Neural cell (in vitro differentiated cells): Measurements from ENCODE around the gene KLHL11. TPM values are rescaled to one million over a fixed set of nuclear protein-coding genes. Genes with fewer than 3 reads are reported as not detected.

Experiments used
- H2AFZ ChIP-seq: fragments of 200-600, 300-800 bp; sonication (generic), shearing (Covaris generic); 2 replicates; pipeline ENCODE4 v1.6.0; 2014; ENCODE audit warnings: low read depth, mild to moderate bottlenecking, antibody characterized with exemption, low read length, moderate library complexity
- H3F3A ChIP-seq: fragments of 200-600 bp; shearing (Covaris generic); 2 replicates; pipeline ENCODE4 v1.6.1; 2016; ENCODE audit warnings: mild to moderate bottlenecking, moderate library complexity, mixed read lengths, antibody characterized with exemption, low read length; ENCODE audit not compliant: insufficient read depth, poor library complexity, severe bottlenecking
- H3K27ac ChIP-seq: fragments of 200-600, 300-800 bp; sonication (generic), shearing (Covaris generic); 2 replicates; pipeline ENCODE4 v1.5.1; 2014; ENCODE audit warnings: mild to moderate bottlenecking, low read length, moderate library complexity
- H3K27me3 ChIP-seq: fragments of 300-800, 200-600 bp; sonication (generic), shearing (Covaris generic); 2 replicates; pipeline ENCODE4 v1.6.0; 2014; ENCODE audit warnings: mild to moderate bottlenecking, low read depth, low read length, moderate library complexity; ENCODE audit not compliant: insufficient read depth
- H3K36me3 ChIP-seq: fragments of 300-800, 200-600 bp; sonication (generic), shearing (Covaris generic); 2 replicates; pipeline ENCODE4 v1.5.1; 2014; ENCODE audit warnings: mild to moderate bottlenecking, antibody characterized with exemption, low read length, moderate library complexity; ENCODE audit not compliant: insufficient read depth
- H3K4me2 ChIP-seq: fragments of 300-800, 200-600 bp; sonication (generic), shearing (Covaris generic); 2 replicates; pipeline ENCODE4 v1.6.0; 2014; ENCODE audit warnings: mild to moderate bottlenecking, low read length
- H3K4me3 ChIP-seq: fragments of 300-800, 200-600 bp; sonication (generic), shearing (Covaris generic); 2 replicates; pipeline ENCODE4 v1.5.1; 2014; ENCODE audit warnings: mild to moderate bottlenecking, low read length, moderate library complexity
- H3K79me2 ChIP-seq: fragments of 200-600 bp; shearing (Covaris generic); replicated peaks from 2 replicates; pipeline ENCODE4 v1.6.0; 2014; ENCODE audit warnings: mild to moderate bottlenecking, low read length, moderate library complexity; ENCODE audit not compliant: insufficient read depth
- H3K9ac ChIP-seq: fragments of 300-800, 200-600 bp; sonication (generic), shearing (Covaris generic); 2 replicates; pipeline ENCODE4 v1.6.1; 2016; ENCODE audit warnings: mild to moderate bottlenecking, low read length, mixed read lengths
- H3K9me2 ChIP-seq: fragments of 200-600 bp; shearing (Covaris generic); 2 replicates; pipeline ENCODE4 v1.6.1; 2016; ENCODE audit warnings: mild to moderate bottlenecking, low read length, mixed read lengths; ENCODE audit not compliant: insufficient read depth
- H3K9me3 ChIP-seq: fragments of 200-600, 300-800 bp; sonication (generic), shearing (Covaris generic); 2 replicates; pipeline ENCODE4 v1.6.1; 2016; ENCODE audit warnings: mild to moderate bottlenecking, mixed run types, low read length, moderate library complexity, mixed read lengths
- H4K20me1 ChIP-seq: fragments of 200-600 bp; shearing (Covaris generic); 2 replicates; pipeline ENCODE4 v1.6.1; 2016; ENCODE audit warnings: mild to moderate bottlenecking, mixed run types; ENCODE audit not compliant: insufficient read depth
- EP300 ChIP-seq: fragments of 450-650 bp; conservative IDR thresholded peaks from 2 replicates; pipeline ENCODE4 v1.6.1; 2014; ENCODE audit warnings: antibody characterized with exemption, mild to moderate bottlenecking, moderate library complexity; ENCODE audit not compliant: poor library complexity, severe bottlenecking
- EZH2 ChIP-seq: fragments of 200-600, 300-800 bp; shearing (Covaris generic), sonication (generic); IDR thresholded peaks from 2 replicates; pipeline ENCODE4 v1.6.1; 2014; ENCODE audit warnings: antibody characterized with exemption, low read length, borderline replicate concordance, mild to moderate bottlenecking; ENCODE audit not compliant: insufficient read depth, poor library complexity, severe bottlenecking
- MXI1 ChIP-seq: fragments of 450-650 bp; conservative IDR thresholded peaks from 2 replicates; pipeline ENCODE4 v1.6.1; 2014; ENCODE audit warnings: antibody characterized with exemption, mild to moderate bottlenecking; ENCODE audit not compliant: poor library complexity, severe bottlenecking
- POLR2AphosphoS5 ChIP-seq: IDR thresholded peaks from 2 replicates; pipeline ENCODE4 v1.6.1; 2012
- RAD21 ChIP-seq: fragments of 450-650 bp; conservative IDR thresholded peaks from 2 replicates; pipeline ENCODE4 v1.6.1; 2014; ENCODE audit warnings: antibody characterized with exemption, mild to moderate bottlenecking, moderate library complexity
- SMC3 ChIP-seq: fragments of 450-650 bp; conservative IDR thresholded peaks from 2 replicates; pipeline ENCODE4 v1.6.1; 2014; ENCODE audit warnings: antibody characterized with exemption, mild to moderate bottlenecking, moderate library complexity; ENCODE audit not compliant: poor library complexity
- TAF1 ChIP-seq: IDR thresholded peaks from 2 replicates; pipeline ENCODE4 v1.6.1; 2012; ENCODE audit warnings: low read depth
- polyA plus RNA-seq: library from polyadenylated mRNA; depleted of rRNA; stranded (reverse); fragments of >200 nt; gene quantifications from 2 replicates; pipeline ENCODE4 v1.2.3, GENCODE V29; 2014
- TF ChIP-seq, protein P1 (sequence below): fragments of 450-650 bp; IDR thresholded peaks from 2 replicates; pipeline ENCODE4 v1.5.1; 2014; ENCODE audit warnings: antibody characterized with exemption, mild to moderate bottlenecking, moderate library complexity; ENCODE audit not compliant: poor library complexity, severe bottlenecking
- TF ChIP-seq, protein P2 (sequence below): IDR thresholded peaks from 2 replicates; pipeline ENCODE4 v1.6.1; 2012; ENCODE audit warnings: borderline replicate concordance

Gene KLHL11
- polyA plus RNA-seq, 1 donor from 2014 or later: 30.3 TPM

DNA sequence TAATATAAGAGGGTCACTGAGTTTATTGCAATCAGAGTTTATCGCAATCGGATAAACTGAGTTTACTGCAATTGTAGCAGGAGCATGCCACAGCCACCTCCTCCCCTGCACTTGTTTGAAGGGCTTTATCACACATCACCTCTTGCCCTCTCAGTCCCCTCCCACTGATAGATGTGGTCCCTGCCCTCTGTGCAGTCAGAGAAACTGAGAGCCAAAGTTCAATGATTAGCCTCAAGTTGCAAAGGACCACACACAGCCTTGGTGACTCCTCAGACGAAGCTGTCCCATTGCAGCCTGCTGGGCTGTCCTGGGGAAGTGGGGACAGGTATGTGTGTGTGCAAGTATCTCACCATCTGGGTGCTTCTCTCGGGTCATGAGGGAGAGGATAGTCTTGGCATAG is 39.9 kb upstream of the KLHL11 start:
- Histone ChIP-seq H3K27ac (no peak overlapping the region), H3K4me2 (no peak overlapping the region), H3K36me3 (no peaks in the 10 kb centered on the region), H3K9ac (no peak overlapping the region), H3F3A (no peaks in the 10 kb centered on the region), H2AFZ (no peak overlapping the region), H3K27me3 (no peaks in the 10 kb centered on the region), H4K20me1 (no peaks in the 10 kb centered on the region), H3K9me2 (no peaks in the 10 kb centered on the region), H3K9me3 (no peaks in the 10 kb centered on the region), H3K79me2 (no peaks in the 10 kb centered on the region), H3K4me3 (no peak overlapping the region)
- TF ChIP-seq TAF1 (no peak), EZH2 (no peak), RAD21 (no peak), EP300 (no peak), SMC3 (no peak), MXI1 (no peak), POLR2AphosphoS5 (no peak)
- TF ChIP-seq, protein P1, sequence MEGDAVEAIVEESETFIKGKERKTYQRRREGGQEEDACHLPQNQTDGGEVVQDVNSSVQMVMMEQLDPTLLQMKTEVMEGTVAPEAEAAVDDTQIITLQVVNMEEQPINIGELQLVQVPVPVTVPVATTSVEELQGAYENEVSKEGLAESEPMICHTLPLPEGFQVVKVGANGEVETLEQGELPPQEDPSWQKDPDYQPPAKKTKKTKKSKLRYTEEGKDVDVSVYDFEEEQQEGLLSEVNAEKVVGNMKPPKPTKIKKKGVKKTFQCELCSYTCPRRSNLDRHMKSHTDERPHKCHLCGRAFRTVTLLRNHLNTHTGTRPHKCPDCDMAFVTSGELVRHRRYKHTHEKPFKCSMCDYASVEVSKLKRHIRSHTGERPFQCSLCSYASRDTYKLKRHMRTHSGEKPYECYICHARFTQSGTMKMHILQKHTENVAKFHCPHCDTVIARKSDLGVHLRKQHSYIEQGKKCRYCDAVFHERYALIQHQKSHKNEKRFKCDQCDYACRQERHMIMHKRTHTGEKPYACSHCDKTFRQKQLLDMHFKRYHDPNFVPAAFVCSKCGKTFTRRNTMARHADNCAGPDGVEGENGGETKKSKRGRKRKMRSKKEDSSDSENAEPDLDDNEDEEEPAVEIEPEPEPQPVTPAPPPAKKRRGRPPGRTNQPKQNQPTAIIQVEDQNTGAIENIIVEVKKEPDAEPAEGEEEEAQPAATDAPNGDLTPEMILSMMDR: no peak
- TF ChIP-seq, protein P2, sequence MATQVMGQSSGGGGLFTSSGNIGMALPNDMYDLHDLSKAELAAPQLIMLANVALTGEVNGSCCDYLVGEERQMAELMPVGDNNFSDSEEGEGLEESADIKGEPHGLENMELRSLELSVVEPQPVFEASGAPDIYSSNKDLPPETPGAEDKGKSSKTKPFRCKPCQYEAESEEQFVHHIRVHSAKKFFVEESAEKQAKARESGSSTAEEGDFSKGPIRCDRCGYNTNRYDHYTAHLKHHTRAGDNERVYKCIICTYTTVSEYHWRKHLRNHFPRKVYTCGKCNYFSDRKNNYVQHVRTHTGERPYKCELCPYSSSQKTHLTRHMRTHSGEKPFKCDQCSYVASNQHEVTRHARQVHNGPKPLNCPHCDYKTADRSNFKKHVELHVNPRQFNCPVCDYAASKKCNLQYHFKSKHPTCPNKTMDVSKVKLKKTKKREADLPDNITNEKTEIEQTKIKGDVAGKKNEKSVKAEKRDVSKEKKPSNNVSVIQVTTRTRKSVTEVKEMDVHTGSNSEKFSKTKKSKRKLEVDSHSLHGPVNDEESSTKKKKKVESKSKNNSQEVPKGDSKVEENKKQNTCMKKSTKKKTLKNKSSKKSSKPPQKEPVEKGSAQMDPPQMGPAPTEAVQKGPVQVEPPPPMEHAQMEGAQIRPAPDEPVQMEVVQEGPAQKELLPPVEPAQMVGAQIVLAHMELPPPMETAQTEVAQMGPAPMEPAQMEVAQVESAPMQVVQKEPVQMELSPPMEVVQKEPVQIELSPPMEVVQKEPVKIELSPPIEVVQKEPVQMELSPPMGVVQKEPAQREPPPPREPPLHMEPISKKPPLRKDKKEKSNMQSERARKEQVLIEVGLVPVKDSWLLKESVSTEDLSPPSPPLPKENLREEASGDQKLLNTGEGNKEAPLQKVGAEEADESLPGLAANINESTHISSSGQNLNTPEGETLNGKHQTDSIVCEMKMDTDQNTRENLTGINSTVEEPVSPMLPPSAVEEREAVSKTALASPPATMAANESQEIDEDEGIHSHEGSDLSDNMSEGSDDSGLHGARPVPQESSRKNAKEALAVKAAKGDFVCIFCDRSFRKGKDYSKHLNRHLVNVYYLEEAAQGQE: no peak

DNA sequence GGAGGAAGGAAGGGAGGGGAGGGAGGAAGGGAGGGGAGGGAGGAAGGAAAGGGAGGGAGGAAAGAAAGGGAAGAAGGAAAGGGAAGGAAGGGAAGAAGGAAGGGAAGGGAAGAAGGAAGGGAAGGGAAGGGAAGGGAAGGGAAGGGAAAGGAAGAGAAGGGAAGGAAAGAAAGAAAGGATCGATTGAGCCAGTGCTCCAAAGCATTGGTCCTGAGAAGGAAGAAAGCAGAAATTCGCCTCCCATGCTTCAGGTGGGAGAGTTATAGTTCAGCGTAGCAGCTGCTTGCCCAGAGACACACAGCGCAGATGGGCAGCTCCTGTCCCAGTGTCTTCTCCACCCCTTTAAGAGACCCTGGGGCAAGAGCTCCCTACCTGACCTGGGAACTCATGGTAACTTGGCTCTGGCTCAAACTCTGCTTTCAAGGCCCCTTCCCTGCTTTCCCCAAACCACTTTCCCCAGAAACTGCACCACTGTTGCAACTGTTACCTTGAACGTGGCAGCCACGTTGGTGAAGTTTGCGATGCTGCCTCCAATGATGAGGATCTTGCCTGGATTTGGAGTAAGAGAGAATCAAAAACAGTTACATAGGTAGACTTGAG is 39.1 kb upstream of the KLHL11 start:
- Histone ChIP-seq H3K4me2 (no peak overlapping the region), H3F3A (no peaks in the 10 kb centered on the region), H4K20me1 (no peaks in the 10 kb centered on the region), H3K9me3 (no peaks in the 10 kb centered on the region), H3K27ac (no peak overlapping the region), H3K9me2 (no peaks in the 10 kb centered on the region), H3K4me3 (no peak overlapping the region), H3K9ac (no peak overlapping the region), H3K79me2 (no peaks in the 10 kb centered on the region), H3K27me3 (no peaks in the 10 kb centered on the region), H2AFZ (no peak overlapping the region), H3K36me3 (no peaks in the 10 kb centered on the region)
- TF ChIP-seq RAD21 (no peak), POLR2AphosphoS5 (no peak)

DNA sequence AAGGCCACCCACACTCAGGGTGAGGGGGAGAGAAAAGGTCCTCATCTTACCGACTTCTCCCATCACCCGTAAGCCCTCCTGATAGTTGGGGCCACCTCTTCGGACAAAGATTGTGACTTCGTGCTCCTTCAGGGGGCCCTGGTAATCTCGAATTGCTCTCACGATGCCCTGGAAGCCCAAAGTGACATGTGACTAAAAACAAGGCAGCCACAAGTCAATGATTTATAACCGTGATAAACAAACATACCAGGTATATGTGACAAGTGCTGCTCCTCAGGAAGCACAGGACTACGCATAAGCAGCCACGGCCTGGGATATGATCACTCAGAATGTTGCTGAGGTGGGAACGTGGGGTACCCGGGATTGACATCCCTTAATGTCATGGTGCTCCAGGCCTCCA is 36.4 kb upstream of the KLHL11 start:
- Histone ChIP-seq H3K9me2 (no peaks in the 10 kb centered on the region), H3K9me3 (no peaks in the 10 kb centered on the region), H3K27me3 (no peaks in the 10 kb centered on the region), H2AFZ (no peak overlapping the region), H3K9ac (no peak overlapping the region), H3K4me3 (no peak overlapping the region), H3K79me2 (no peaks in the 10 kb centered on the region), H3K4me2 (no peak overlapping the region), H3K36me3 (no peaks in the 10 kb centered on the region), H3K27ac (no peak overlapping the region), H4K20me1 (no peaks in the 10 kb centered on the region), H3F3A (no peaks in the 10 kb centered on the region)
- TF ChIP-seq MXI1 (no peak), SMC3 (no peak), RAD21 (no peak), EZH2 (no peak), TAF1 (no peak), EP300 (no peak), POLR2AphosphoS5 (no peak)
- TF ChIP-seq, protein P2: no peak
- TF ChIP-seq, protein P1: no peak
